ENCODE results near the gene DNAI7.

Gene DNAI7

DNA sequence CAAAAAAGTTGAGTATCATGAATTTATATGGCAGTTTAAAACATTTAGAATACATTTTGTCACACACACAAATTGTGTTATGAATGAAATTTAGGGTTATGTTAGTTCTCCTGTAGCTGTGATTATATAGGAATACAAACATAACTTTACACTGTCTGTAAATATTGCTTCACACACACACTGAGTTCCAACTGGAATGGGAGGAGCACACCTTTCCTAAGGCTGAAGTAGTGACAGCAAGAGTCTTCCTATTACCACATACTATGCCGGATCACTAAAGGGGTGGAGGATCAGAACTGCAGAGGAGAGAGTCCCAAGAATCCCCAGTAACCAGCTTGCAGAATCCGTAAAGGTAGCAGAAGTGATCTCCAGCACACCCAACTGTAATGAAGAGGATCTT is 63.7 kb downstream of the DNAI7 start:
- H3K36me3 ChIP-seq (ENCODE audit: control insufficient read depth in 2 of 2, insufficient read depth in 2 of 2, low read length in 2 of 2), result no peaks in the 10 kb centered on the region
- no peak overlapping the region for H3K4me3 ChIP-seq (ENCODE audit: low read length in 2 of 2)
- no peak overlapping the region for H3K9ac ChIP-seq (ENCODE audit: low read depth in 1 of 2, low read length in 2 of 2)
- H3K27ac ChIP-seq (ENCODE audit: low read depth in 2 of 2, low read length in 2 of 2), result no peak overlapping the region
- no peaks in the 10 kb centered on the region for H3K4me1 ChIP-seq (ENCODE audit: control insufficient read depth in 2 of 2, insufficient read depth in 2 of 2, low read length in 2 of 2)
- H3K9me3 ChIP-seq (ENCODE audit: control insufficient read depth in 2 of 2, low read length in 2 of 2), result no peaks in the 10 kb centered on the region
- no peaks in the 10 kb centered on the region for H3K27me3 ChIP-seq (ENCODE audit: control insufficient read depth in 2 of 2, insufficient read depth in 2 of 2, low read length in 2 of 2)

DNA sequence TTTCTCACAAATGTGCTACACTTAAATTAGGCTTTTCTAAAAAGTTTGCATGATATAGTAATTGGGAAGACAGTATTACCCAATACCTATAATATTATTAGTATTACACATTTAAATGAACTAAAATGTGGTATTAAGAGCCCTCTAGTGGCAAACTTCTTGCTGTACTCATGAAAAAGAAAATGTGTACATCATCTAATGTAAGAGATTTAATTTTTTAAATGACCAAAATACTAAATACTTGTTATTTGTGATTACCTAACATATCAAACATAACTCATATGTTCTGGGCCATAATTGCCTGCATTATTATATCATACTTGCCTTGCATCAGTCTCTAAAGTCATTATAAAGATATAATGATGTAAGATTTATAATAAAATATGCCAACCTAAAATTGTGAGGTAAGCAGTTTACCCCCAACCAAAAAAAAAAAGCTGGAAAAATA is 64.2 kb downstream of the DNAI7 start:
- Histone ChIP-seq H3K9ac (ENCODE audit: low read depth in 1 of 2, low read length in 2 of 2) (no peak overlapping the region), H3K4me3 (ENCODE audit: low read length in 2 of 2) (no peak overlapping the region), H3K27ac (ENCODE audit: low read depth in 2 of 2, low read length in 2 of 2) (no peak overlapping the region), H3K36me3 (ENCODE audit: control insufficient read depth in 2 of 2, insufficient read depth in 2 of 2, low read length in 2 of 2) (no peaks in the 10 kb centered on the region), H3K27me3 (ENCODE audit: control insufficient read depth in 2 of 2, insufficient read depth in 2 of 2, low read length in 2 of 2) (no peaks in the 10 kb centered on the region), H3K4me1 (ENCODE audit: control insufficient read depth in 2 of 2, insufficient read depth in 2 of 2, low read length in 2 of 2) (no peaks in the 10 kb centered on the region), H3K9me3 (ENCODE audit: control insufficient read depth in 2 of 2, low read length in 2 of 2) (no peaks in the 10 kb centered on the region)

- Histone ChIP-seq H3K27ac (ENCODE audit: low read depth in 2 of 2, low read length in 2 of 2) (no peak overlapping the region), H3K9ac (ENCODE audit: low read depth in 1 of 2, low read length in 2 of 2) (no peak overlapping the region), H3K36me3 (ENCODE audit: control insufficient read depth in 2 of 2, insufficient read depth in 2 of 2, low read length in 2 of 2) (no peaks in the 10 kb centered on the region), H3K27me3 (ENCODE audit: control insufficient read depth in 2 of 2, insufficient read depth in 2 of 2, low read length in 2 of 2) (no peaks in the 10 kb centered on the region), H3K9me3 (ENCODE audit: control insufficient read depth in 2 of 2, low read length in 2 of 2) (no peaks in the 10 kb centered on the region), H3K4me3 (ENCODE audit: low read length in 2 of 2) (no peak overlapping the region), H3K4me1 (ENCODE audit: control insufficient read depth in 2 of 2, insufficient read depth in 2 of 2, low read length in 2 of 2) (no peaks in the 10 kb centered on the region)
Observed at GRCh38 chr12:25126746-25127145, 68.2 kb downstream of the DNAI7 start.

DNA sequence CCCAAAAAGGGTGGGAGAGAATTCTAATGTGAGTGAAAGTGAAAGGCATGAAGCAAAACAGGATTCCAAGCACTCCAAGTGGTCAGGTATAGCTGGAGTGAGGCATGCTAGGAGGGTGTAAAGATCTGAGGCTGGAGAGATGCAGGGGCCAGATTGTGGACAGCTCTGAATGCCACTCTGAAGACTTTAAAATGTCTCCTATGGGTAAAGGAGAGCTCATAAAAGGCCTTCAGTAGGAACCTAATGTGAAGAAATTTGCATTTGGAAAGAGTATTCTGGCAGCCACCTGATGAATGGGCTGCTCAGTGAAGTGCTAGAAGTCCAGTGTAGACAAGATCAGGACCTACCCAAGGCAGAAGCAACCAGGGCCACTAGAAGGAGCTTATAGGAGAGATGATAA is 68.9 kb downstream of the DNAI7 start:
- H3K36me3 ChIP-seq (ENCODE audit: control insufficient read depth in 2 of 2, insufficient read depth in 2 of 2, low read length in 2 of 2), result no peaks in the 10 kb centered on the region
- no peaks in the 10 kb centered on the region for H3K27me3 ChIP-seq (ENCODE audit: control insufficient read depth in 2 of 2, insufficient read depth in 2 of 2, low read length in 2 of 2)
- no peak overlapping the region for H3K27ac ChIP-seq (ENCODE audit: low read depth in 2 of 2, low read length in 2 of 2)
- H3K9ac ChIP-seq (ENCODE audit: low read depth in 1 of 2, low read length in 2 of 2), result no peak overlapping the region
- H3K9me3 ChIP-seq (ENCODE audit: control insufficient read depth in 2 of 2, low read length in 2 of 2), result no peaks in the 10 kb centered on the region
- no peak overlapping the region for H3K4me3 ChIP-seq (ENCODE audit: low read length in 2 of 2)
- H3K4me1 ChIP-seq (ENCODE audit: control insufficient read depth in 2 of 2, insufficient read depth in 2 of 2, low read length in 2 of 2), result no peaks in the 10 kb centered on the region

DNA sequence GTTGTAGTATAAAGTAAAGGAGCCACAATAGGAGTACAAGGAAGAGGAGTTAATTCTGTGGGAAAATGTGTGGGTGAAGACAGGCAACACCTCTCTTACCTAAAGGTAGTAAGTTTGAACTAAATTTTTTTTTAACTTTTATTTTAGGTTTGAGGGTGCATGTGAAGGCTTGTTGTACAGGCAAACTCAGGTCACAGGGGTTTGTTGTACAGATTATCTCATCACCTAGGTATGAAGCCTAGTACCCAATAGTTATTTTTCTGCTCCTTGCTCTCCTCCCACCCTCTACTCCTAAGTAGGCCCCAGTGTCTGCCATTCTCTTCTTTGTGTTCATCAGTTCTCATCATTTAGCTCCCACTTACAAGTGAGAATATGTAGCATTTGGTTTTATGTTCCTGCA is 70.5 kb downstream of the DNAI7 start:
- Histone ChIP-seq H3K27ac (ENCODE audit: low read depth in 2 of 2, low read length in 2 of 2) (no peak overlapping the region), H3K36me3 (ENCODE audit: control insufficient read depth in 2 of 2, insufficient read depth in 2 of 2, low read length in 2 of 2) (no peaks in the 10 kb centered on the region), H3K4me3 (ENCODE audit: low read length in 2 of 2) (no peak overlapping the region), H3K27me3 (ENCODE audit: control insufficient read depth in 2 of 2, insufficient read depth in 2 of 2, low read length in 2 of 2) (no peaks in the 10 kb centered on the region), H3K9ac (ENCODE audit: low read depth in 1 of 2, low read length in 2 of 2) (no peak overlapping the region), H3K9me3 (ENCODE audit: control insufficient read depth in 2 of 2, low read length in 2 of 2) (no peaks in the 10 kb centered on the region), H3K4me1 (ENCODE audit: control insufficient read depth in 2 of 2, insufficient read depth in 2 of 2, low read length in 2 of 2) (no peaks in the 10 kb centered on the region)

DNA sequence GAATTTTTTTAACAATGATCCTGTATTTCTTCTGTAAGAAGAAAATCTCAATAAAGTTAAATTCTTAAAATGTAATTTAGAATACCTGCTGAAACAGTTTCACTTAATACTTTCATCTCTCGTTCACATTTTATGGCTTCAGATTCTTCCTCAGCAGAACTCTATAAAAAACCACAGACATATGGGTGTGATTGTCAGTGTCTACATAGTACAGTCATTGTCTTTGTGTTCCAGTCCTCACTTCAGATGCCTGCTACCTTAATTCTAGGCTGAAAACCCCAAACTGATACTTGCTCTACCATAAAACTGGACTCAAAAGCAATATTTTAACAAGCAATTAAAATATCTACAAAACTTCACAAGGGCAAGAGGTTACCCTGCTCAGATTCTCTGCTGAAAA is 71.8 kb downstream of the DNAI7 start:
- Histone ChIP-seq H3K9ac (ENCODE audit: low read depth in 1 of 2, low read length in 2 of 2) (no peak overlapping the region), H3K4me1 (ENCODE audit: control insufficient read depth in 2 of 2, insufficient read depth in 2 of 2, low read length in 2 of 2) (no peaks in the 10 kb centered on the region), H3K36me3 (ENCODE audit: control insufficient read depth in 2 of 2, insufficient read depth in 2 of 2, low read length in 2 of 2) (no peaks in the 10 kb centered on the region), H3K4me3 (ENCODE audit: low read length in 2 of 2) (no peak overlapping the region), H3K27ac (ENCODE audit: low read depth in 2 of 2, low read length in 2 of 2) (no peak overlapping the region), H3K9me3 (ENCODE audit: control insufficient read depth in 2 of 2, low read length in 2 of 2) (no peaks in the 10 kb centered on the region), H3K27me3 (ENCODE audit: control insufficient read depth in 2 of 2, insufficient read depth in 2 of 2, low read length in 2 of 2) (no peaks in the 10 kb centered on the region)

- no peak overlapping the region for H3K4me3 ChIP-seq (ENCODE audit: low read length in 2 of 2)
- no peak overlapping the region for H3K27ac ChIP-seq (ENCODE audit: low read depth in 2 of 2, low read length in 2 of 2)
- H3K36me3 ChIP-seq (ENCODE audit: control insufficient read depth in 2 of 2, insufficient read depth in 2 of 2, low read length in 2 of 2), result no peaks in the 10 kb centered on the region
- no peaks in the 10 kb centered on the region for H3K9me3 ChIP-seq (ENCODE audit: control insufficient read depth in 2 of 2, low read length in 2 of 2)
- no peaks in the 10 kb centered on the region for H3K4me1 ChIP-seq (ENCODE audit: control insufficient read depth in 2 of 2, insufficient read depth in 2 of 2, low read length in 2 of 2)
- H3K9ac ChIP-seq (ENCODE audit: low read depth in 1 of 2, low read length in 2 of 2), result no peak overlapping the region
- no peaks in the 10 kb centered on the region for H3K27me3 ChIP-seq (ENCODE audit: control insufficient read depth in 2 of 2, insufficient read depth in 2 of 2, low read length in 2 of 2)
Observed at GRCh38 chr12:25121916-25122315, 73.0 kb downstream of the DNAI7 start.

DNA sequence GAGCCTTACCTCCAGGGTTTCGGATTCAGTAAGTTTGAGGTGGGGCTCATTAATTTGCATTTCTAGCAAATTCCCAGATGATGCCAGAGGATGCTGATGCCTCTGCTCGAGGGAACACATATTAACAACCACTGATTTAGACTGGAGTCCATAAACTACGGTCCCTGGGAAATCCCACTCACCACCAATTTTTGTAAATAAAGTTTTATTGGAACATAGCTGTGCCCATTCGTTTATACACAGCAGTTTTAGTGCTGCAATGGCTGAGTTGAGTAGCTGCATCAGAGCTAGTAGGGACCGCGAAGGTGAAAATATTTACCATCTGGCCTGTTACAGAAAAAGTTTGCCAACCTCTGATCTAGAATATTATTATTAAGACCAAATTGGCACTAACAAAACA is 73.8 kb downstream of the DNAI7 start:
- Histone ChIP-seq H3K9me3 (ENCODE audit: control insufficient read depth in 2 of 2, low read length in 2 of 2) (no peaks in the 10 kb centered on the region), H3K4me1 (ENCODE audit: control insufficient read depth in 2 of 2, insufficient read depth in 2 of 2, low read length in 2 of 2) (no peaks in the 10 kb centered on the region), H3K4me3 (ENCODE audit: low read length in 2 of 2) (no peak overlapping the region), H3K9ac (ENCODE audit: low read depth in 1 of 2, low read length in 2 of 2) (no peak overlapping the region), H3K36me3 (ENCODE audit: control insufficient read depth in 2 of 2, insufficient read depth in 2 of 2, low read length in 2 of 2) (no peaks in the 10 kb centered on the region), H3K27ac (ENCODE audit: low read depth in 2 of 2, low read length in 2 of 2) (no peak overlapping the region), H3K27me3 (ENCODE audit: control insufficient read depth in 2 of 2, insufficient read depth in 2 of 2, low read length in 2 of 2) (no peaks in the 10 kb centered on the region)

- H3K36me3 ChIP-seq (ENCODE audit: control insufficient read depth in 2 of 2, insufficient read depth in 2 of 2, low read length in 2 of 2), result no peaks in the 10 kb centered on the region
- no peaks in the 10 kb centered on the region for H3K27me3 ChIP-seq (ENCODE audit: control insufficient read depth in 2 of 2, insufficient read depth in 2 of 2, low read length in 2 of 2)
- H3K27ac ChIP-seq (ENCODE audit: low read depth in 2 of 2, low read length in 2 of 2), result no peak overlapping the region
- no peaks in the 10 kb centered on the region for H3K9me3 ChIP-seq (ENCODE audit: control insufficient read depth in 2 of 2, low read length in 2 of 2)
- no peak overlapping the region for H3K4me3 ChIP-seq (ENCODE audit: low read length in 2 of 2)
- no peak overlapping the region for H3K9ac ChIP-seq (ENCODE audit: low read depth in 1 of 2, low read length in 2 of 2)
- no peaks in the 10 kb centered on the region for H3K4me1 ChIP-seq (ENCODE audit: control insufficient read depth in 2 of 2, insufficient read depth in 2 of 2, low read length in 2 of 2)
Observed at GRCh38 chr12:25119020-25119419, 75.9 kb downstream of the DNAI7 start.

DNA sequence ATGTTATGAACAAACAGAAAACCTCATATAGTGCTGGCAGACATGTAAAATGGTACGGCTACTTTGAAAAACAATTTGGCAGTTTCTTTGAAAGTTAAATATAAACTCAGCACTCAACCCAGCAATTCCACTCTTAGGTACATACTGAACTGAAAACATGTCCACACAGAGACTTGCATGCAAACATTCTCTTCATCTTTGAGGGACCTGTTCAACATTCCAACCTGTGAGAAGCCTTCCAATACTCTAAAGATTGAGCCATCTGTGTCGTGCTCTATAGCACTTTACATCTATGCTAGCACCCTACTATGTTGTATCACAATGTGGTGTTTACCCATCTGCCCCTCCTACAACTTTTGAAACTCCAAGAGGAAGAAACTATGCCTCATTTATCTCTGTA is 79.3 kb downstream of the DNAI7 start:
- no peaks in the 10 kb centered on the region for H3K4me1 ChIP-seq (ENCODE audit: control insufficient read depth in 2 of 2, insufficient read depth in 2 of 2, low read length in 2 of 2)
- no peak overlapping the region for H3K4me3 ChIP-seq (ENCODE audit: low read length in 2 of 2)

DNA sequence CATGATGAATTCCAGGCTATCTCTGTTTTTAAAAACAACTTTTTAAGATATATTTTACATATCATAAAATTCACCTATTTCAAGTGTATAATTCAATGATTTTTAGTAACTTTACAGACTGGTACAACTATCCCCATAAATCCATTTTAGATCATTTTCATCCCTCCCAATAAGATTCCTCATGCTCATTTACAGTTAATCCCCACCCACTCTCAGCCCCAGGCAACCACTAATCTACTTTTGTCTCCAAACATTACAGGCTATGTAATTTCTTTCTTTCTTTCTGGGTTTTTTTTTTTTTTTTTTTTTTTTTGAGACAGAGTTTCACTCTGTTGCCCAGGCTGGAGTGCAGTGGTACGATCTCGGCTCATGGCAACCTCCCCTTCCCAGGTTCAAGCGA is 81.3 kb downstream of the DNAI7 start:
- no peaks in the 10 kb centered on the region for H3K9me3 ChIP-seq (ENCODE audit: control insufficient read depth in 2 of 2, low read length in 2 of 2)
- H3K36me3 ChIP-seq (ENCODE audit: control insufficient read depth in 2 of 2, insufficient read depth in 2 of 2, low read length in 2 of 2), result no peaks in the 10 kb centered on the region
- H3K27ac ChIP-seq (ENCODE audit: low read depth in 2 of 2, low read length in 2 of 2), result no peak overlapping the region
- no peaks in the 10 kb centered on the region for H3K27me3 ChIP-seq (ENCODE audit: control insufficient read depth in 2 of 2, insufficient read depth in 2 of 2, low read length in 2 of 2)
- no peaks in the 10 kb centered on the region for H3K4me1 ChIP-seq (ENCODE audit: control insufficient read depth in 2 of 2, insufficient read depth in 2 of 2, low read length in 2 of 2)
- no peak overlapping the region for H3K9ac ChIP-seq (ENCODE audit: low read depth in 1 of 2, low read length in 2 of 2)
- no peak overlapping the region for H3K4me3 ChIP-seq (ENCODE audit: low read length in 2 of 2)

More for the DNA sequence above, 79.3 kb downstream of the DNAI7 start:
- H3K36me3 ChIP-seq (ENCODE audit: control insufficient read depth in 2 of 2, insufficient read depth in 2 of 2, low read length in 2 of 2), result no peaks in the 10 kb centered on the region
- no peaks in the 10 kb centered on the region for H3K27me3 ChIP-seq (ENCODE audit: control insufficient read depth in 2 of 2, insufficient read depth in 2 of 2, low read length in 2 of 2)
- H3K9me3 ChIP-seq (ENCODE audit: control insufficient read depth in 2 of 2, low read length in 2 of 2), result no peaks in the 10 kb centered on the region
- no peak overlapping the region for H3K9ac ChIP-seq (ENCODE audit: low read depth in 1 of 2, low read length in 2 of 2)
- no peak overlapping the region for H3K27ac ChIP-seq (ENCODE audit: low read depth in 2 of 2, low read length in 2 of 2)

All from mucosa of rectum (tissue), 2 donors.